ENCODE measurements around the gene HP1BP3.

- TF ChIP-seq CTCF (IDR thresholded peaks at IDR 0.05; ENCODE audit: low read length) (no peak), EZH2 (IDR thresholded peaks at IDR 0.05; ENCODE audit: borderline replicate concordance, low read length) (no peak)
Observed at GRCh38 chr1:20836230-20836629, 49.1 kb upstream of the HP1BP3 start.

Measured in OCI-LY1 (cell line).